Fibroblast of skin of left quadriceps (primary cell): ENCODE measurements around the gene CARD19.
A peak's percentile ranks its signal among the peaks of the same experiment; 100 is the strongest.

Experiments
- DNase-seq, 2 experiments: peaks; one replicate each; pipeline ENCODE4 v3.0.0-alpha.2; 2013; ENCODE audit warnings: low read depth in 2 of 2

The CARD19 gene

DNA sequence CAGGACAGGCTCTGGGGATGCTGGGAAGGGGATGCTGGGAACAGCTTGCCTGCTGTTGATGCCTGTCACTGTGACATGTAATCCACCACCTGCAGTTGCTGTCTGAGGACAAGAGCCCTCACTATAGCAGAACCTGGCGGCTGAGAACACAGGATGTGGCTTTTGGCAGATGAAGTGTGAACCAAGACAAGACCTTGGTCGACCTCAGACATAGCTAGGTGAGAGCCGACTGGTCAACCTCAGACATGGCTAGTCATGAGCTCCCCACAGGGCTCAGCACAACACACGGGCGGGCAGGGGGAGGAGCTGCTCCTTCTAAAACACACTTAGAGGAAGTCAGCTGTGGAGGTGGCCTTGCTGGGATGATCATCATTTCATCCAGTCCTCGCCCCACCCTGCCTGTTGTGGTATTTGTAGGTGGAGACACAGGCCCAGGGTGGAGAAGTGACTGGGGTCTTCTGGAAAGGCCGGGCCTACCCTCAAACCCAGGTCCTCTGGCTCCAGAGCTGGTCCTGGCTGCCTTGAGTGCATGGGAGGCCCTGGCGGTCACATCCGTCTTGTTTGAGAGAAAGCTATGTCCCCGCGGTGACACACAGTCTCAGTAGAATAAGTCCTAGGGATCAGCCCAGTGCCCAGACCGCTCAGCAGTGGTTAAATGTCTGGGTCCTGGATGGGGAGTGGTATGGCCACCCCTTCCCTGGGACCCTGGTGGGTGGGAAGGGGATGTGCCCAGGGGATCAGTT is 31.5 kb upstream of the CARD19 start:
- DNase-seq: no peak

DNA sequence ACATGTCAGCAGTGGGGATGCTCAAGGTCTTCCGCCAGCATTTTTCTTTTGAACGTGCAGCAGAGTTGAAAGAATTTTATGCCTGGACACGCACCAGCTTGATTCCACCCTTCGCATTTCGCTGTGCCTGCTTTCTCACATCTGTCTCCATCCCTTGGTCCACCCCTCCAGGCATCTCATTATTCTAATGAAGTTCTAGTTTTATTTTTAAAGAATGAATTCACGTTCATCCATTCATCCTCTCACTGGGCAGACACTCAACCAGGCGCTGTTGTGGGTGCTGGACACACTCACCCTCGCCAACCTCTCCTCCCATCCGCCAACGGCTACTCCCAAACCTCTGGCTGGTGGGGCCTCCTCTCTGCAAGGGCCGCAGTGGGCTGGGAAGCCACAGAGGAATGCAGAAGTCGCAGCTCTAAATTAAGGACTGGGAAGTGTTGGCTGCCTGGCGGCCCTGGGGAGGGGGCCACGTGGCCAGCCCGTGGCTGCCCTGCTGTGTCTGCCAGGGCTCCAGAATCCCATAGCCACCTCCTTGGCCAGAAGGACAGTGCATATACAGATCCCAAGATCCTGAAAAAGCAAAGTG is 30.8 kb upstream of the CARD19 start:
- DNase-seq: no peak

DNA sequence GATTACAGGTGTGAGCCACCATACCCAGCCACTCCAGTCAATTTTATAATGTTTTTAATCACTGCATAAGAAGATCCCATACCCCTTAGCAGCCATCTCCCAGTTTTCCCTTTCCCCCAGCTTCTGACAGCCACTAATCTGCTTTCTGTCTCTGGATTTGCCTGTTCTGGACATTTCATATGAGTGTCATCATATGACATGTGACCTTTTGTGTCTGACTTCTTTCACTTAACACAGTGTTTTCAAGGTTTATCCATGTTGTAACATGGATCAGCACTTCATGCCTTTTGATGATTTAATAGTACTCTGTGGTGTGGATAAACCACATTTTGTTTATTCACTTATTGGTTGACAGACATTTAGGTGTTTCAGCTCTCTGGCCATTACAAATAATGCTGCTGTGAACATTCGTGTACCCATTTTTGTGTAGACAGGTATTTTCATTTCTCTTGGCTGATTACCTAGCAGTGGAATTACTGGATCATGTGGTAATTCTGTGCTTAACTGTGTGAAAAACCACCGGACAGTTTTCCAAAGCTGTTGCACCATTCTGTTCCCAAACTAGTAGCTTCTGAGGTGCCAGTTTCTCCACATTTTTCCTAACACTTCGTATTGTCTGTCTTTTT is 28.9 kb upstream of the CARD19 start:
- DNase-seq: no peak

DNA sequence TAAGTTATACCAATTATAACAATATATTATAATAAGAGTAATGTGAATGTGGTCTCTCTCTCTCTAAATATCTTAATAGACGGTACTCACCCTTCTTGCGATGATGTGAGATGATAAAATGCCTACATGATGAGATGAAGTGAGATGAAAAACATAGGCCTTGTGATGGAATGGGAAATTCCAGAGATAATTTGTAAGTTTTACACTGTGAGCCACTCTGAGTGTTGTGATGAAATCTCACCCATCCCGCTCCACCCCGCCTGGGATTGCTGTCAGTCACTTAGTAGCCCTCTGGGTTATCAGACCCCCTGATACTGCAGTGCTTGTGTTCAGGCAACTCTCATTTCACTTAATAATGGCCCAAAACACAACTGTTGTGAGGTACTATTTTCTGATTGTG is 27.1 kb upstream of the CARD19 start:
- no peak for DNase-seq

DNA sequence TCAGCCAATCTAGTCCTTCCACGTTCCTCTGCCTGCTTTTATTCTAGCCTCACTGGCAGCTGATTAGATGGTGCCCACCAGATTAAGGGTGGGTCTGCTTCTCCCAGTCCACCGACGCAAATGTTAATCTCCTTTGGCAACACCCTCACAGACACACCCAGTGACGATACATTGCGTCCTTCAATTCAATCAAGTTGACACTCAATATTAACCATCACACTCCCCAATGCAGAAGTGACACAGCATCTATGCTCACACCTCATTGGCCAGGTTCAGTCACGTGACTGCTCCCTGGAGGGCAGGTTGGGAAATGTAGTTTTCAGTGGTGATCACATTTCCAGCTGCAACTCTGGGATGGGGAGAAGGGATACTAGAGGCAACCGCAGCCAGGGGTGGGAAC is 24.6 kb upstream of the CARD19 start:
- no peak for DNase-seq

DNA sequence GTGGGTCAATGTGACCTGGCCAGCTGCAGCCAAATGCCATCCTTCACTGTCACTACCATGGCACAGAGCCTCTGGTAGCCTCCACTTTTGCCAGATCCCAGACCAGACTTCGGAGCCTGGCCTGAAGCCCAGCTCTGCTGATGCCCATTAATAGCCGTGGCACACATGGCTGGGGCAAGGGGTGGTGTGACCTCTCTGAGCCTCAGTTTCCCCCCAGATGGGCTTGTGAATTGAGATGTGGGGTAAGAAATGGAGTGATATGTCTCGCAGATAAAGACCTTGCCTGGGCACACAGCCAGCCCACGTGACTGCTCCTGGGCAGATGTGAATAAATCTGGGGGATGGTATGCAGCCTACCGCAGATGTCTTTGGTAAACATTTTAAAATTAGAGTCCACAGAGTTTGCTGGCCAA is 23.6 kb upstream of the CARD19 start:
- peak in 1 of 2 experiments; percentile 20 for DNase-seq

DNA sequence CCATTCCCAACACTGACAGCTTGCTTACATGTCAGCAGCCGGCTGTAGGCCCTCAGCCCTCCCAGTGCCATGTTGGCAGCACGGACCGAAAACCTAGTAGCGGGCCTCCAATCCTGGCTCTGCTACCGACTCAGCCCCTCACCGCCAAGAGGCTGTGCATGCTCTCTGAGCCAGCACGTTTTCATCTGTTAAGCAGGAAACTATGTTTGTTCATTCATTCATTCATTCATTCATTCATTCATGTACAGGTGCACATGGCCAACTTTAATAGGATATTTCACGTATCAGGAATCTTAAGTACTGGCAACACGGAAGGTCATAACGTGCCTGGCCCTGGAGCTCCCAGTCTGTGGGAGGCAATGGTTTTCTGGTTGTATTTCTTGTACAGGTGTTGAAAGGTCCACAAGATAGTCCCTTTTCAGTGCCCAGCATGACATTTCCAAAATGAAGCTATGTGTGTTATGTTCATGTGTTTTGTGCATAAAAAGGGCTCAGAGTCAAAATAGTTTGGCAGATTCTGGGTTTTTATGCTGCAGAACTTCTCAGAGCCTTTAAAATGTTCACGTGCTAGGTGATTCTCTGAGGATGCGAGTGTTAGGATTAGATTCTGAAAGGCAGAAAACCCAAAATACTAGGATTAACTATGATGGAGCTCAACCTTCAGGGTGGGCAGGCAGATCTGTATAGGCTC is 19.8 kb upstream of the CARD19 start:
- DNase-seq: no peak

DNA sequence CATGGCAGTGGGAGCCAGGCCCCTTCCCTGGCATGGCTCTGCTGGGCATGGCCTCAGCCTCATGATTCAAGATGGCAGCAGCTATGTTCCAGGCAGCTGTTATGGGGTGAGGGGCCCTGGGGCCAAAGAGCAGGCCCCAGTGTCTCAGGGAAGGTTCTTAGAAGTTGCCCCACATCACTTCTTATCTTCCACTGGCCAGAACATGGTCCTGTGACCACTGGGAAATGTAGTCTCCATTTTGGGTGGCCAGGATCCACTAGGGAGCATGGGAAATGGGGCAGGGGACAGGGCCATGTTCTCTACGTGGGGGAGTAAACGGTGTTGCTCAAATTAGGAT is 19.3 kb upstream of the CARD19 start:
- DNase-seq: no peak

DNA sequence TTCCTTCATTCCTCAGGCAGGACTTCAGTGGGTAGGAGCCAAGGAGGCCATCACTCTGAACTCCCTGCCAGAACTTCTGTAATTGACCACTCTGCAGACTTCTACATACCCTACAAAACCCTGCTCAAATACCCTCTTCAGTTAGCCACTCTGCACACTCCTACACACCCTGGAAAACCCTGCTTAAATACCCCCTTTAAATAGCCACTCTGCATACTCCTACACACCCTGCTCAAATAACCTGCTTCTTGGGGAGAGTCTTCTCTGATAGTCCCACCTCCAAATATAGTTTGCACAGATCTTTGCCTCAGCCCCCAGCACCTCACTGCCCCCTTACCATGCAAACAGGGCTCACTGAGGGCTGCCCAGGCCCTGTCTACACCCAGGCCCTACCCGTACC is 18.6 kb upstream of the CARD19 start:
- no peak for DNase-seq

DNA sequence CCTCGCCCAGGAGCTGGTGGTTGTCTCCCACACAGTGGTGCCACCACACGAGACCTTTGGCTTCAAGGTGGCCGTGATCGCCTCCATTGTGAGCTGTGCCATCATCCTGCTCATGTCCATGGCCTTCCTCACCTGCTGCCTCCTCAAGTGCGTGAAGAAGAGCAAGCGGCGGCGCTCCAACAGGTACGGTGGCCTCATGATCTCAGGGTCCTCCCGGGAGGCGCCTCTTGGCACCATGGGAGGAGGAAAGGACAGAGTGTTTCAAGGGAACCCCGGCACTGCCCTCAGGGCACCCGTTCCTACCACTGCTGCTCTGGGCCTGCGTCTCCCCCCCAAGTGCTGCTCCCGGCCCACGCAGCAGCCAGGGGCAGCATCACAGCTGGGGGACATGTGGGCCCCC is 18.2 kb upstream of the CARD19 start:
- DNase-seq: no peak

DNA sequence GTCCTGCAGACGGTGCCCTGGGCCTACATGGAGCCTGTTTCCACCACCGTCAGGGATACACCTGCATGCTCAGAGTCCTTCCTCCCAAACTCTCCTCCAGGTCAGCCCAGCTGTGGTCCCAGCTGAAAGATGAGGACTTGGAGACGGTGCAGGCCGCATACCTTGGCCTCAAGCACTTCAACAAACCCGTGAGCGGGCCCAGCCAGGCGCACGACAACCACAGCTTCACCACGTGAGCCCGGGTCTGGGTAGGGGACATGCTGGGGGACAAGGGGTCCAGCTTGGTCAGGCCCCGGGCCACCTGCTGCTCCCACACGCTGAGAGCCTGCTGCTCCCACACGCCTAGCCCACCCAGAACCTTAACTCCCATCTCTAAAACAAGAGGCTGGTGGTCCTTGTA is 16.6 kb upstream of the CARD19 start:
- no peak for DNase-seq

DNA sequence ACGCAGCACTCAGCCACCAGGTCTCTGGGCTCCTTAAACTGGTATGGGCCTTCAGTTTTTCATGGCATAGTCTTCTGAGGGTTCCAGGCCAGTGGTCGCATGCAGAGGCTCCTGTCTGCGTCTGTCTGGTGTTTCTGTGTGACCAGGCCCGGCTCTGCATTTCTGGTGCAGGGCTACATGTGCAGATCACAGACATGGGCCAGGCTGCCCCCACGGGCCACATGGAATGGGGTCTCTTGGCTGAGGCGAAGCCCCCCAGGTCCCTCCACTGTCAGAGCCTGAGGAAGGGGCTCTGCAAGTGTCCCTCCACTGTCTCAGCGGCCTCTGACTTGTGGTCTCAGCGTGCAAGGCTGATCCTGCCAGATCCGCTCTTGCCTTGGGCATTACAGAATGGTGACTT is 15.6 kb upstream of the CARD19 start:
- no peak for DNase-seq

DNA sequence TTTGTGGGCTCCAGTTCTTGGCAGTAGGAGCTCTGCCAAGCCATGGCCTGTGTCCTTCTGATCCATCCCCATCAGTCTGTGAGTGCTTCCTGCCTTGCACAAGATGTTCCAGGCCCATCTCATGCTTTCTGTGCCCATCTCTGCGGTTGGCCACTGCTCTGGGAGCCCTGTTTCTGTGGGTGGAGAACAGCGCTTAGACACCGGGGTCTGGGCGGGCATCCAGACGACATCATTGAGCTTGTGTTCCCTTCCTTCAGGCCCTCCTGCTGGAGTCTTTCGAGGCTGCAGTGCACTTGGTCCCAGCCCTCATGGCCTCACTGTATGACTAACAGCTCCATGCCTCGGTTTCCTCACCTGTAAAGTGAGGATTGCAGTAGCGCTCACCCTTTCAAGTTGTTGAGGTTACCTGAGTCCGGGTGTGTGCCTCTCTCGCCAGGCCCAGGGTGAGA is 14.9 kb upstream of the CARD19 start:
- DNase-seq: no peak

DNA sequence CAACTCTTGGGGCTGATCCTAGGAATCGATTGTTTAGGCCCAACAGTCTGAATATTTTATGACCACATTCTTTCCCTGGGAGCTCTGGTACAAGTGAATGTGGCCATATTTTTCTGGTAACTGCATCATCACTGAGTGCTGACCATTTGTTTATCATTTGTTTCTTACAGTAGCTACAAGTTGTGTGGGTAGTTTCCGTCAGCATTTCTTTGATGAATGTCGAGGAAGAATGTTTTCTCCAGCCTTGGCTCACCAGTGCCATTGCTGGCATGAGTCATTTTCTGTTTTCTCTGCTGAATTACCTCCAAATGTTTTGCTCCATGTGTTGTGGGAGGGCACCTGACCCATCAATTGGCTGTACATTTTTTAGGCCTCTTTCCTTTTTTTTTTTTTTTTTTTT is 14.1 kb upstream of the CARD19 start:
- DNase-seq: peak in 1 of 2 experiments; percentile 23

DNA sequence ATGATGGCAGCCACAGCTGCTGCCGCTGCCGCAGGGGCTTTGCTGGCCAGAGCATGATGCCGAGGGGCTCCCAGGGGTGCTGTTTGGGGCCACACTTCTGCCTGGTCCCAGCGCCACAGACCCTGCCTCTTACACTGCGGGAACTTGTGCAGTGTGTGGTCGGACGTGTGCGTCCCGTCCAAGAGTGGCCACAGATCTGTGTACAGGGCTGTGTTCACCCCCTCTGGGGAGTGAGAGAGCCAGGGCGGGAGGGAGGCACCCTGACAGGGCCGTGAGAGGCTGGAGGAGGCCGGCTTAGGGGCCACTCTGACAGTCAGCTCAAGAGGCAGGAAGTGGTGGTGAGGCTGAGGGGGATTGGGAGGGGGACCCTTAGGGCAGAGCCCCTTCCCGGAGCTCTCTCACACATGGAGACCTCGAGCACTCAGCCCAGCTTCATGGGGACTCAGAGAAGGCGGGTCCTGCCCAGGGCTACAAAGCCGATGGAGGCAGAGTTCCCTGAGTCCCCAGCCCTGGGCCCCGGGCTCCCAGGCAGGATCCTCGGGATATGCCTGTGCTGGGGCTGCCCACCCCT is 13.1 kb upstream of the CARD19 start:
- no peak for DNase-seq

DNA sequence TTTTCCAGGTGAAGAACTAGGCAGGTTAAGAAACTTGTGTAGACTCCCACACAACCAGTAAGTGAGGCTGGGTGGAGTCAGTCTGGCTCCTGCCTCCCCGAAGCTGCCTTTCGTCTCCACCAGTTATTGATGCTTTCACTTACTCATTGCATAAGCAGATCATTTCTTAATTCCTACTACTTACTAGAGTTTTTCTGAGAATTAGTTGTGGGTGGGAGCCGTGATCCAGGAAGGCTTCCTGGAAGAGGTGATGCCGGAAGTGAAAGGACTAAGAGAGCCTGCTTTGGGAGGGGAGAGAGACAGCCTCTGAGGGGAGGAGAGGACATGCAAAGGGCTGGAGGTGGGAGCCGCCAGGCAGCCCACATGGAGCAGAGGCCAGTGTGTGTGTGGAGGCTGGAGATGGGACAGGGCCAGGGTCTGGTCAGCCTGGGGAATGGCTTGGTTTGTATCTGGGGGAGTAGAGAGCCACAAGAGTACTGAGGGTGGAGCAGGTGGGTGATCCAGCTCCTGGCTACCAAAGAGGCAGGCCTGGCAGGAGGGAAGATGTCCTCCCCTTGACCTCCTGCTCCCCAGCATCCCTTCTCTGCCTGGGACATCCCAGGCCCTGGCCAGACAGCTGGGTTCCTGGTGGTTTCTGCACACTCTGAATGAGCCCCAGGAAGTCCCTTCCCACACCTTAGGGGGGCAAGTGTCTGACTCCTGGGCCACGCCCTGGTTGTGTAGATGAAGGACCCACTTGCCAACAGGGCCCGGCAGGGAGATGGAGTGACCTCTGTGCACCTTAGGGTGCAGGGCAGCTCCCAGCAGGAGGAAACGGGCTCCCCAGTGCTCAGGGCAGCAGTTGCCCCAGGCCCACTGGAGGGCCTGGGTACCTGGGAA is 12.2 kb upstream of the CARD19 start:
- DNase-seq: no peak

DNA sequence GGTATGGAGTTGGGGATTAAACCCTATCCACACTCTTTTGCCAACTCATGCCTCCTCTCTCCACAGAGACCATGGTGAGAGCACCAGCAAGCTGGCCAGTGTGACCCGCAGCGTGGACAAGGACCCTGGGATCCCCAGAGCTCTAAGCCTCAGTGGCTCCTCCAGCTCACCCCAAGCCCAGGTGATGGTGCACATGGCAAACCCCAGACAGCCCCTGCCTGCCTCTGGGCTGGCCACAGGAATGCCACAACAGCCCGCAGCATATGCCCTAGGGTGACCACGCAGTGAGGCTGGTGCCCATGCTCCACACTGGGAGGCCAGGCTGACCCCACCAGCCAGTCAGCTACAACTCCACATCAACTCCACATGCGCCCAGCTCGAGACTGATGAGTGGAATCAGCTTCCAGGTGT is 11.5 kb upstream of the CARD19 start:
- no peak for DNase-seq

DNA sequence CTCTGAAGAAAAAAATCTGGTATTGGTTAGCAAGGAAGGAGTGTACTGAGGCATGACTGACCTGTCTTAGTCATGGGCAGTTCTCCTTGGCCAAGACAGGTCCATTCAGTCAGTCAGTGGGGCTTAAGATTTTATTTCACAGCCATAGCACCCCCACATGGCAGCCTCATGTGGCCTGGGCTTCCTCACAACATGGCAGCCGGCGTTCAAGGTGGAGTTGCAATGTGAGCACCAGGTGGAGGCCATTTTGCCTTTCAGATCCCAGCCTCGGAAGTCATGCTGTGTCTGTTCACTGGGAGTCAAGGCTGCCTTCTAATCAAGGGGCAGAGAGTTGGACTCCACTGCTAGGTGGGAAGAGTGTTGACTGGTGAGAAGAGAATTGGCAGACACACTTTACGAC is 10.3 kb upstream of the CARD19 start:
- no peak for DNase-seq

DNA sequence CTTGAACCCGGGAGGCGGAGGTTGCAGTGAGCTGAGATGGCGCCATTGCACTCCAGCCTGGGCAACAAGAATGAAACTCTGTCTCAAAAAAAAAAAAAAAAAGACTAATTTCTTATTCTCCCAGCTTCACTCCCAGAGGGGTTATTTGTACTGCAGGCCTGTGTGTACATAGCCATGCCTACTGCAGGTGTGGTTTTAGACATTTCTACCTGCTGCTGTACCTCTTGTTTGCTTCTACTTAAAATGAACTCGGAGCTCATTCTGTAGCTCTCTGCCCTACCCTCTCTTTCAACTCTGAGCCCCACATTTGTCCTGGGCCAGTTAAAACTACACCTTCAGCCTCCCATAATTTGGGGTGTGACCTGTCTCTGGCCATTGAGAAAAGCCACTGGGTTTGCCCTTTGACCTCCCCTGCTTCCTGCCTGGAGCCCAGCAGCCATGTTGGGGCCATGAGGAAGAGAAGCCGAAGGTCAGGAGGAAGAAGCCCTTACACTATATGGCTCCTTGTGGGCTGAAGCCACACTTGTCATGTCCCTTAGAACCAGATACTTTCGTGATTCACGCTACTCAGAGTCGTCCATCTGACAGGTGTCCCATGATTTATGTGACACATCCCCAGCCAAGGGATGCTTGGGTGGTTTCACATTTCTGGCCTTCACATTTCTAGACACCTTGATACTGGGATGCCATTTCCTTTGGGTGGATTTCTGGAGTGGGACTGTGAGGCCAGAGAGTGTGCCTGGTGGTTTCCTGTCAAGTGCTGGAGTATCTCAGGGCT is 9.4 kb upstream of the CARD19 start:
- no peak for DNase-seq

DNA sequence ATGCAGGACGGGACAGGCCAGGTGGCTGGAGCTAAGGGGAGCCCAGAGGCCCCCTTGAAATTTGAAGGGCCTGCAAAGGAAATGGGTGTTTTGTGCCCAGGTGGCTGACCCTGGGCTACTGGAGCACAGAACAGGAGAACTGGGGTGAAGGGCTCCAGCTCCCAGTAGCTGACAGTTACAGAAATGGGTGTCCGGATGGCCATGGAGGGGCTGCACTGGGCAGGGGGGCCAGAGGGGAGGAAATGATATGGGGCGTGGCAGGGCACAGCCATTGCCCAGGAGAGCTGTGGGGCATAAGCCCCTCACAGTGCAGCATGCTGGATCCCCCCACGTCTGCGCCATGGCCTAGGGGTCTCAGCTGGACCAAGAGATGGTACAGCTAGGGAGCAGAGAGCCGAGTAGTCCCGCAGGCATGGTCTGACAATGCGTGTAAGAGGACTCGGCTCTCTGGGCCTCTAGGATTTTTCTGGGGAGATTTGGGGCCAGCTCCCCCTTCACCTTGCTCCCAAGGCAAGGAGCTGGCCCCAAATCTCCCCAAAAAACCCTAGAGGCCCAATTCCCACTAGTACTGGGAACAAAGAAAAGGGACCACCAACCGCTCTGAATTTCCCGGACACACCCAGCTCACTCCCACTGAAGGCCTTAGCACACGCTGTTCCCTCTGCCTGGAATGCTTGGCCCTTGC is 7.9 kb upstream of the CARD19 start:
- DNase-seq: no peak
